H9 (cell line): ENCODE measurements around the gene FGF6. TPM values are rescaled to one million over a fixed set of nuclear protein-coding genes. Genes with fewer than 3 reads are reported as not detected.

ENCODE experiments used
- DNase-seq: peaks from one replicate; pipeline ENCODE4 v3.0.0-alpha.2; 2017
- H2AFZ ChIP-seq: one replicate; pipeline ENCODE4 v1.6.1; 2013; ENCODE audit warnings: mild to moderate bottlenecking, low read length, control low read depth, moderate library complexity
- H2AK5ac ChIP-seq: 2 replicates; pipeline ENCODE4 v1.6.1; 2013; ENCODE audit warnings: low read length, control low read depth, mixed read lengths; ENCODE audit not compliant: insufficient read length
- H2BK120ac ChIP-seq: one replicate; pipeline ENCODE4 v1.6.1; 2013; ENCODE audit warnings: low read depth, mild to moderate bottlenecking, low read length, control low read depth, inconsistent platforms; ENCODE audit not compliant: poor library complexity, severe bottlenecking
- H2BK12ac ChIP-seq: 2 replicates; pipeline ENCODE4 v1.6.1; 2013; ENCODE audit warnings: low read length, control low read depth, mixed read lengths, low read depth; ENCODE audit not compliant: insufficient read length
- H2BK15ac ChIP-seq: 2 replicates; pipeline ENCODE4 v1.6.1; 2013; ENCODE audit warnings: low read depth, low read length, control low read depth
- H2BK20ac ChIP-seq: one replicate; pipeline ENCODE4 v1.6.1; 2013; ENCODE audit warnings: low read depth, mild to moderate bottlenecking, low read length, control low read depth, inconsistent platforms; ENCODE audit not compliant: poor library complexity, severe bottlenecking
- H2BK5ac ChIP-seq: 2 replicates; pipeline ENCODE4 v1.6.1; 2013; ENCODE audit warnings: low read length, control low read depth, mixed read lengths; ENCODE audit not compliant: insufficient read length
- H3K14ac ChIP-seq: 2 replicates; pipeline ENCODE4 v1.6.1; 2013; ENCODE audit warnings: low read length, control low read depth; ENCODE audit not compliant: insufficient read depth
- H3K18ac ChIP-seq: 2 replicates; pipeline ENCODE4 v1.6.1; 2013; ENCODE audit warnings: low read depth, mild to moderate bottlenecking, mixed read lengths, low read length, control low read depth; ENCODE audit not compliant: insufficient read length
- H3K23ac ChIP-seq: 2 replicates; pipeline ENCODE4 v1.6.1; 2013; ENCODE audit warnings: low read length, control low read depth, mixed read lengths, low read depth; ENCODE audit not compliant: insufficient read length
- H3K23me2 ChIP-seq: 2 replicates; pipeline ENCODE4 v1.6.1; 2013; ENCODE audit warnings: low read depth, mild to moderate bottlenecking, mixed read lengths, low read length, control low read depth; ENCODE audit not compliant: insufficient read length, poor library complexity, severe bottlenecking
- H3K27ac ChIP-seq: 2 replicates; pipeline ENCODE4 v1.5.1; 2013; ENCODE audit warnings: low read length, control low read depth, mixed read lengths, low read depth; ENCODE audit not compliant: insufficient read length
- H3K27me3 ChIP-seq: 2 replicates; pipeline ENCODE4 v1.6.1; 2013; ENCODE audit warnings: low read length, control low read depth, inconsistent platforms; ENCODE audit not compliant: insufficient read depth
- H3K4ac ChIP-seq: 2 replicates; pipeline ENCODE4 v1.6.1; 2013; ENCODE audit warnings: low read depth, mild to moderate bottlenecking, control low read depth, inconsistent platforms, low read length, moderate library complexity
- H3K4me1 ChIP-seq: 2 replicates; pipeline ENCODE4 v1.6.1; 2013; ENCODE audit warnings: low read length, control low read depth, inconsistent platforms; ENCODE audit not compliant: insufficient read depth
- H3K4me2 ChIP-seq: 2 replicates; pipeline ENCODE4 v1.6.1; 2013; ENCODE audit warnings: low read length, control low read depth, mixed read lengths; ENCODE audit not compliant: insufficient read length, insufficient read depth
- H3K56ac ChIP-seq: 2 replicates; pipeline ENCODE4 v1.6.1; 2013; ENCODE audit warnings: low read depth, mild to moderate bottlenecking, mixed read lengths, low read length, control low read depth; ENCODE audit not compliant: insufficient read length
- H3K79me1 ChIP-seq: 2 replicates; pipeline ENCODE4 v1.6.1; 2013; ENCODE audit warnings: low read depth, mild to moderate bottlenecking, moderate library complexity, low read length, control low read depth, inconsistent platforms; ENCODE audit not compliant: insufficient read depth, poor library complexity, severe bottlenecking
- H3K79me2 ChIP-seq: 2 replicates; pipeline ENCODE4 v1.6.1; 2013; ENCODE audit warnings: low read length, control low read depth, inconsistent platforms; ENCODE audit not compliant: insufficient read depth
- H3K9ac ChIP-seq: 2 replicates; pipeline ENCODE4 v1.6.1; 2013; ENCODE audit warnings: low read length, control low read depth, mixed read lengths; ENCODE audit not compliant: insufficient read length; ENCODE audit errors: extremely low read depth
- H3K9me3 ChIP-seq: one replicate; pipeline ENCODE4 v1.6.1; 2013; ENCODE audit warnings: low read depth, low read length, inconsistent platforms; ENCODE audit not compliant: control insufficient read depth
- H3T11ph ChIP-seq: one replicate; pipeline ENCODE4 v1.6.1; 2013; ENCODE audit warnings: mild to moderate bottlenecking, low read length, control low read depth, inconsistent platforms
- H4K20me1 ChIP-seq: one replicate; pipeline ENCODE4 v1.6.1; 2013; ENCODE audit not compliant: control insufficient read depth, insufficient read length, insufficient read depth
- H4K5ac ChIP-seq: 2 replicates; pipeline ENCODE4 v1.6.1; 2013; ENCODE audit warnings: low read depth, mild to moderate bottlenecking, mixed read lengths, low read length, control low read depth; ENCODE audit not compliant: insufficient read length
- H4K8ac ChIP-seq: replicated peaks from 2 replicates; pipeline ENCODE4 v1.6.1; 2013; ENCODE audit warnings: low read length, control low read depth, mixed read lengths, low read depth; ENCODE audit not compliant: insufficient read length
- H4K91ac ChIP-seq: 2 replicates; pipeline ENCODE4 v1.6.1; 2013; ENCODE audit warnings: low read depth, mild to moderate bottlenecking, moderate library complexity, mixed read lengths, low read length, control low read depth; ENCODE audit not compliant: insufficient read length
- H3K27ac Mint-ChIP-seq, 3 experiments: 2 replicates in 2 of 3; 3 replicates in 1 of 3; pipeline ENCODE4 v1.8.0; 2020 to 2021; ENCODE audit warnings: mixed read lengths in 3 of 3, mild to moderate bottlenecking in 1 of 3, moderate library complexity in 1 of 3
- H3K27me3 Mint-ChIP-seq: 2 replicates; pipeline ENCODE4 v1.8.0; 2021; ENCODE audit warnings: low read depth, mild to moderate bottlenecking, moderate library complexity, mixed read lengths
- H3K36me3 Mint-ChIP-seq, 3 experiments: 2 replicates in 2 of 3; 3 replicates in 1 of 3; pipeline ENCODE4 v1.8.0; 2020 to 2021; ENCODE audit warnings: low read depth in 3 of 3, mixed read lengths in 3 of 3; ENCODE audit not compliant: insufficient read depth in 1 of 3
- H3K4me1 Mint-ChIP-seq, 2 experiments: 2 replicates each; pipeline ENCODE4 v1.8.0; 2020; ENCODE audit warnings: mixed read lengths in 2 of 2
- H3K4me3 Mint-ChIP-seq, 2 experiments: 2 replicates in 1 of 2; 3 replicates in 1 of 2; pipeline ENCODE4 v1.8.0; 2020 to 2021; ENCODE audit warnings: mild to moderate bottlenecking in 2 of 2, mixed read lengths in 2 of 2, moderate library complexity in 1 of 2
- H3K9me3 Mint-ChIP-seq, 2 experiments: 2 replicates in 1 of 2; 3 replicates in 1 of 2; pipeline ENCODE4 v1.8.0; 2020; ENCODE audit warnings: mild to moderate bottlenecking in 2 of 2, mixed read lengths in 2 of 2, moderate library complexity in 1 of 2
- WGBS: extraction: QIAGEN DNeasy Blood & Tissue Kit; methylation state at CpG from one replicate; pipeline ENCODE4 v1.1.7; 2013; ENCODE audit warnings: missing lambda C conversion rate, low lambda C conversion rate, mixed read lengths; ENCODE audit not compliant: insufficient read length; ENCODE audit errors: extremely low coverage; 5-methylcytosine and 5-hydroxymethylcytosine counted together
- total RNA-seq: library from RNA; stranded (reverse); gene quantifications from 2 replicates; pipeline ENCODE4 v1.2.1, GENCODE V29; 2021
- TF ChIP-seq, protein P1 (sequence below): fragments of 200-600 bp; sonication (generic); conservative IDR thresholded peaks from 3 replicates; pipeline ENCODE4 v1.8.0; 2021; ENCODE audit warnings: antibody characterized with exemption, mild to moderate bottlenecking

Gene FGF6
- total RNA-seq, 1 experiment from 2014 or later = not detected

DNA sequence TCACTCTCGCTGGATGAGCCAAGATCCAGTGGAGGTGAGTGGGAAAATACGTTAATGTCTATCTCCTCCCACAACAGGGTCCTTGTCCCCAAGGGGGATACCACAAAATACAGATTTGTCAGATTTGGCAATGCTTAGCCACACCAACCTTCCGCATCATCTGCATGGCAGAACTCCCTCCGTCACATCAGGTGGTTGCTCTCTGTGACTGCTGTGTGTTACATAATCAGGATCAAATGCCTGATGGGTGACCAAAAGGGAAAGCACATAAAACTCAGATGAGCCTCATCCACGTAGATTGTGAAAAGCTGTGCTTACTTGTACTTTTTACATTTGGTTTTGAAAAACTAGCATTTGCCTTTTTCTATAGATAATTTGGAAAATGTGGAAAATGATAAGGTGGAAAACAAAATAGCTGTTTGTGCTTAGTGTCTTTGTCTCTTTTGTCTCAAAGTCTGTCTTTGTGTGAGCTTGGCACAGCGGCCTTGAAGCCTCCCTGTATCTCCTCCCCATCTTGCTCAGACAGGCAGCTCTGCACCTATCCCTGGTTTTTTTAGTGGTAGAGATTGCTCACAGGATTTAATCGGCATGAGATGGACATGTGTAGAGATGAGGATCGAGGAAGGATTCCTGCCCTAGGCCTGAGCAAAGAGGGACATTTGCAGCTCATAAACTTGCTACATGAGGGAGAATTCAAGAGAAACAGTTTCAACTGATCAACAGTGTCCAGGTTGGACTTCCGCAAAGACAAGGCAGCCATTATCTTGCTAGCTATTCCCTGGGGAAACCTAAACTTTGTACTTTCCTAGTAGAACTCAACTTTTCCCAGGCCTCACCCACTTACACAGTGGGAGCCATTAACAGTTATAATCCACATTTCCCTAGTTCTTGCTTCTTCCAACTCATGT, 3.6 kb upstream of the FGF6 start:
- no peak overlapping the region for H3K14ac ChIP-seq

More for the DNA sequence above, 3.6 kb upstream of the FGF6 start:
- no peak overlapping the region for H3K27ac ChIP-seq
- peaks cover 8% of the 10 kb centered on the region; the same call in 1 of the 2 replicates for H3K4me1 ChIP-seq
- H2BK15ac ChIP-seq = no peak overlapping the region
- no peak overlapping the region for H3K4ac ChIP-seq
- no peak overlapping the region for H2AK5ac ChIP-seq
- no peaks in the 10 kb centered on the region for H4K20me1 ChIP-seq
- Mint-ChIP-seq H3K27ac (no peak overlapping the region; a peak in 1 of 7 replicates), H3K4me1 (peaks cover 54 to 65% of the 10 kb centered on the region in 2 experiments), H3K36me3 (peaks cover 0 to 17% (median 11%) of the 10 kb centered on the region in 3 experiments; a peak in 6 of 7 replicates), H3K27me3 (peaks cover 8% of the 10 kb centered on the region), H3K4me3 (no peak overlapping the region), H3K9me3 (peaks cover 3 to 10% of the 10 kb centered on the region in 2 experiments; a peak in 4 of 5 replicates)
- H4K5ac ChIP-seq = no peak overlapping the region
- H3K79me2 ChIP-seq = no peaks in the 10 kb centered on the region
- no peak overlapping the region for H2BK12ac ChIP-seq
- H3K18ac ChIP-seq = no peak overlapping the region
- no peak overlapping the region for H4K8ac ChIP-seq
- no peak overlapping the region for H3K4me2 ChIP-seq
- no peak overlapping the region for H3T11ph ChIP-seq
- no CpG with 5 or more reads among the region's 9 CpGs for WGBS
- H3K23me2 ChIP-seq = peaks cover 10% of the 10 kb centered on the region
- H2BK5ac ChIP-seq = no peak overlapping the region
- DNase-seq = no peak
- H3K9me3 ChIP-seq = no peaks in the 10 kb centered on the region
- H3K27me3 ChIP-seq = no peaks in the 10 kb centered on the region; the same call in 1 of the 2 replicates
- no peak overlapping the region for H2AFZ ChIP-seq
- H3K56ac ChIP-seq = no peak overlapping the region
- no peak overlapping the region for H3K9ac ChIP-seq
- no peak overlapping the region for H4K91ac ChIP-seq
- TF ChIP-seq, protein P1, sequence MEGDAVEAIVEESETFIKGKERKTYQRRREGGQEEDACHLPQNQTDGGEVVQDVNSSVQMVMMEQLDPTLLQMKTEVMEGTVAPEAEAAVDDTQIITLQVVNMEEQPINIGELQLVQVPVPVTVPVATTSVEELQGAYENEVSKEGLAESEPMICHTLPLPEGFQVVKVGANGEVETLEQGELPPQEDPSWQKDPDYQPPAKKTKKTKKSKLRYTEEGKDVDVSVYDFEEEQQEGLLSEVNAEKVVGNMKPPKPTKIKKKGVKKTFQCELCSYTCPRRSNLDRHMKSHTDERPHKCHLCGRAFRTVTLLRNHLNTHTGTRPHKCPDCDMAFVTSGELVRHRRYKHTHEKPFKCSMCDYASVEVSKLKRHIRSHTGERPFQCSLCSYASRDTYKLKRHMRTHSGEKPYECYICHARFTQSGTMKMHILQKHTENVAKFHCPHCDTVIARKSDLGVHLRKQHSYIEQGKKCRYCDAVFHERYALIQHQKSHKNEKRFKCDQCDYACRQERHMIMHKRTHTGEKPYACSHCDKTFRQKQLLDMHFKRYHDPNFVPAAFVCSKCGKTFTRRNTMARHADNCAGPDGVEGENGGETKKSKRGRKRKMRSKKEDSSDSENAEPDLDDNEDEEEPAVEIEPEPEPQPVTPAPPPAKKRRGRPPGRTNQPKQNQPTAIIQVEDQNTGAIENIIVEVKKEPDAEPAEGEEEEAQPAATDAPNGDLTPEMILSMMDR = no peak
- no peaks in the 10 kb centered on the region for H3K79me1 ChIP-seq
- no peak overlapping the region for H3K23ac ChIP-seq
- no peak overlapping the region for H2BK20ac ChIP-seq
- no peak overlapping the region for H2BK120ac ChIP-seq
